HepG2 (cell line): Measurements from ENCODE around the gene ABTB2. TPM values are rescaled to one million over a fixed set of nuclear protein-coding genes. Genes with fewer than 3 reads are reported as not detected.

Experiments used
- CBX2 ChIP-seq, 2 experiments: fragments of 200-600 bp in 1 of 2; sonication (generic); formaldehyde crosslinking in 1 of 2; IDR thresholded peaks; 2 replicates each; pipeline versions ENCODE4 v1.7.0 to v1.8.1; 2018 to 2022; ENCODE audit warnings: low read depth in 2 of 2, low read length in 1 of 2, mild to moderate bottlenecking in 1 of 2, missing genetic modification reagents in 1 of 2
- GABPA ChIP-seq, 2 experiments: IDR thresholded peaks; 2 replicates each; pipeline ENCODE4 v1.6.1; 2011 to 2016; ENCODE audit warnings: low read depth in 2 of 2, low read length in 1 of 2, missing biosample characterization in 1 of 2, missing genetic modification characterization in 1 of 2
- IKZF1 ChIP-seq: fragments of 450-650 bp; IDR thresholded peaks from 2 replicates; pipeline ENCODE4 v1.7.1; 2016
- IKZF4 ChIP-seq: sonication (generic); formaldehyde crosslinking; IDR thresholded peaks from 2 replicates; pipeline ENCODE4 v1.5.1; 2020; ENCODE audit warnings: borderline replicate concordance, mild to moderate bottlenecking, low read depth, missing genetic modification reagents; ENCODE audit errors: not compliant biosample characterization
- ISX ChIP-seq: sonication (generic); formaldehyde crosslinking; conservative IDR thresholded peaks from 2 replicates; pipeline ENCODE4 v1.5.0; 2020; ENCODE audit warnings: missing genetic modification reagents
- KAT2B ChIP-seq: fragments of 150-350 bp; IDR thresholded peaks from 2 replicates; pipeline ENCODE4 v1.6.1; 2014; ENCODE audit warnings: low read depth, low read length, borderline replicate concordance
- LCORL ChIP-seq, 2 experiments: fragments of 450-650 bp in 1 of 2; sonication (generic) in 1 of 2; formaldehyde crosslinking in 1 of 2; IDR thresholded peaks; 2 replicates each; pipeline versions ENCODE4 v1.5.0 to v1.6.1; 2017 to 2020; ENCODE audit warnings: antibody characterized with exemption in 1 of 2, missing genetic modification reagents in 1 of 2
- ZFP36L2 ChIP-seq: sonication (generic); formaldehyde crosslinking; IDR thresholded peaks from 2 replicates; pipeline ENCODE4 v1.4.0; 2020; ENCODE audit warnings: missing genetic modification reagents
- ZMYM2 ChIP-seq: sonication (generic); formaldehyde crosslinking; IDR thresholded peaks from 2 replicates; pipeline ENCODE4 v1.8.0; 2022; ENCODE audit warnings: mild to moderate bottlenecking, missing genetic modification reagents
- ZNF326 ChIP-seq: sonication (generic); formaldehyde crosslinking; IDR thresholded peaks from 2 replicates; pipeline ENCODE4 v1.4.0; 2020; ENCODE audit warnings: missing genetic modification reagents, borderline replicate concordance
- ZNF552 ChIP-seq: sonication (generic); formaldehyde crosslinking; IDR thresholded peaks from 2 replicates; pipeline ENCODE4 v1.9.0; 2022; ENCODE audit warnings: missing genetic modification reagents, mild to moderate bottlenecking, borderline replicate concordance
- ZNF850 ChIP-seq: sonication (generic); formaldehyde crosslinking; conservative IDR thresholded peaks from 2 replicates; pipeline ENCODE4 v1.9.0; 2021; ENCODE audit warnings: mild to moderate bottlenecking, missing genetic modification reagents
- ZSCAN22 ChIP-seq: sonication (generic); formaldehyde crosslinking; IDR thresholded peaks from 2 replicates; pipeline ENCODE4 v1.4.0; 2020; ENCODE audit warnings: mild to moderate bottlenecking, missing genetic modification reagents
- polyA plus RNA-seq, 8 experiments: library from polyadenylated mRNA; depleted of rRNA in 3 of 8; stranded (reverse) in 7 of 8; unstranded in 1 of 8; fragments of >200 nt; fragmentation: Illumina TruSeq in 4 of 8; extraction: Trizol in 4 of 8; gene quantifications; 2 replicates each; pipeline versions ENCODE4 v1.2.1 to v1.2.3, GENCODE V29; 2011 to 2016; ENCODE audit warnings: low read depth in 4 of 8, missing spikeins in 1 of 8, mixed read lengths in 1 of 8; ENCODE audit not compliant: insufficient read depth in 1 of 8
- total RNA-seq, 5 experiments: library from RNA; depleted of rRNA; stranded (reverse); fragments of >200 nt; fragmentation: Illumina TruSeq; extraction: Trizol; gene quantifications; 2 replicates each; pipeline ENCODE4 v1.2.3, GENCODE V29; 2016; ENCODE audit warnings: low read depth in 1 of 5
- TF ChIP-seq, protein P1 (sequence below): sonication (generic); formaldehyde crosslinking; IDR thresholded peaks from 2 replicates; pipeline ENCODE4 v1.8.1; 2023; ENCODE audit warnings: mild to moderate bottlenecking, inconsistent platforms, moderate library complexity, missing genetic modification reagents, borderline replicate concordance
- TF ChIP-seq, protein P2 (sequence below): sonication (generic); formaldehyde crosslinking; IDR thresholded peaks from 2 replicates; pipeline ENCODE4 v1.5.0; 2020; ENCODE audit warnings: missing genetic modification reagents
- TF ChIP-seq, protein P3 (sequence below): sonication (generic); formaldehyde crosslinking; IDR thresholded peaks from 2 replicates; pipeline ENCODE4 v1.9.0; 2021; ENCODE audit warnings: missing genetic modification reagents, mild to moderate bottlenecking, borderline replicate concordance
- TF ChIP-seq, protein P4 (sequence below): sonication (generic); formaldehyde crosslinking; IDR thresholded peaks from 2 replicates; pipeline ENCODE4 v1.8.1; 2023; ENCODE audit warnings: mild to moderate bottlenecking, missing genetic modification reagents
- TF ChIP-seq, protein P5 (sequence below): IDR thresholded peaks from 2 replicates; pipeline ENCODE4 v1.6.1; 2016; ENCODE audit warnings: low read depth

ABTB2 gene
- total and polyA plus RNA-seq, 2 of the 13 experiments (the other 11 are each of a cell fraction or from before 2014, with no cell fraction given), result 5.1 to 15.4 TPM

DNA sequence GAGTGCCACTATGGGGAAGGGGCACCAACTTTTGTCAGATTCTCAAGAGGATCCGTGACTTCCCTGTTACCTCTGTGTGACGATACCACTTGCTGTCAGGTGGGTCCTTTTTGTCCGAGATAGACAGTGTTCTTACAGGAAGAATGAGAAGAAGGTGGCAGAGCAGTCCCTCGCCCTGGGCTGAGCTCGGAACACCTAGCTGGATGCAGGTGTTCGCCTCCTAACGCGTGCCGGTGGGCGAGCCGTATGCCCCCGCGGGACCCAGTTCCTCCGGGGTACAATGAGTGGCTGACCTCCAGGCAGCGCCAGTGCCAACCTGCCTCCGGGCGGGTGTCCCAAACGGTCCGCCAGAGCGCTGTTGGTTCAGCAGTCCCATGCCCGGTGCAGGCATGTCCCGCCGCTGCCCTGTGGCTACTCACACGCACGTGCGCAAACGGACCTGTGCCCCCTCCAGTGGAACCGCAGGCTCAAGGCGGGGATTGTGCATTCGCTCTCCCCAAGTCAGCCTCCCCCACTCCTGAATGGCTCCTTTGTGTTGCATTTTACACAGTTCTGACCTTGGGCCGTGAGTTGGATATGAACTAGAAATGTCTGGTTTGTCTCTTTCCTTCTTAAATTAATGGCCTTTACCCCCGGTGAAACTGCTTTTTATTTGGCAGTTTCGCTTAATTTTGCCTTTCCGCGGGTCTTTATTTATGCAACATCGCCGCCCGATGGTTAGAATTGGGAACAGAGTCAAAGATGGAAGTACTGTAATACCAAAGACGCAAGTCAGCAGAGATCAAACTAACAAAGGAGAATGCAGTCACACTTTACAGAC is 1.1 kb upstream of the ABTB2 start (continued):
- TF ChIP-seq, protein P1, sequence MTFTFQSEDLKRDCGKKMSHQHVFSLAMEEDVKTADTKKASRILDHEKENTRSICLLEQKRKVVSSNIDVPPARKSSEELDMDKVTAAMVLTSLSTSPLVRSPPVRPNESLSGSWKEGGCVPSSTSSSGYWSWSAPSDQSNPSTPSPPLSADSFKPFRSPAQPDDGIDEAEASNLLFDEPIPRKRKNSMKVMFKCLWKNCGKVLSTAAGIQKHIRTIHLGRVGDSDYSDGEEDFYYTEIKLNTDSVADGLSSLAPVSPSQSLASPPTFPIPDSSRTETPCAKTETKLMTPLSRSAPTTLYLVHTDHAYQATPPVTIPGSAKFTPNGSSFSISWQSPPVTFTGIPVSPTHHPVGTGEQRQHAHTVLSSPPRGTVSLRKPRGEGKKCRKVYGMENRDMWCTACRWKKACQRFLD (CRISPR knock-in tag), result 0 out of 2 replicates have a peak, but pooled peaks have one; percentile 41
- TF ChIP-seq IKZF4 (peak; percentile 63), ZNF326 (CRISPR knock-in tag) (no peak), ZFP36L2 (no peak), LCORL (IDR thresholded peaks at IDR 0.05) (0 out of 2 replicates have a peak, but pooled peaks have one; percentile 17), LCORL (CRISPR knock-in tag; IDR thresholded peaks at IDR 0.05) (peak; percentile 84), GABPA (IDR thresholded peaks at IDR 0.05; ENCODE audit: low read depth, low read length) (no peak), GABPA (CRISPR knock-in tag; IDR thresholded peaks at IDR 0.05; ENCODE audit: low read depth) (no peak), CBX2 (IDR thresholded peaks at IDR 0.05; ENCODE audit: low read depth, low read length) (no peak), CBX2 (CRISPR knock-in tag; IDR thresholded peaks at IDR 0.05; ENCODE audit: low read depth) (no peak), KAT2B (no peak), ISX (CRISPR knock-in tag) (no peak), ZSCAN22 (no peak), ZNF850 (CRISPR knock-in tag) (no peak), IKZF1 (no peak), ZMYM2 (CRISPR knock-in tag) (no peak), ZNF552 (0 out of 2 replicates have a peak, but pooled peaks have one; percentile 5)
- TF ChIP-seq, protein P2, sequence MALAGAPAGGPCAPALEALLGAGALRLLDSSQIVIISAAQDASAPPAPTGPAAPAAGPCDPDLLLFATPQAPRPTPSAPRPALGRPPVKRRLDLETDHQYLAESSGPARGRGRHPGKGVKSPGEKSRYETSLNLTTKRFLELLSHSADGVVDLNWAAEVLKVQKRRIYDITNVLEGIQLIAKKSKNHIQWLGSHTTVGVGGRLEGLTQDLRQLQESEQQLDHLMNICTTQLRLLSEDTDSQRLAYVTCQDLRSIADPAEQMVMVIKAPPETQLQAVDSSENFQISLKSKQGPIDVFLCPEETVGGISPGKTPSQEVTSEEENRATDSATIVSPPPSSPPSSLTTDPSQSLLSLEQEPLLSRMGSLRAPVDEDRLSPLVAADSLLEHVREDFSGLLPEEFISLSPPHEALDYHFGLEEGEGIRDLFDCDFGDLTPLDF (CRISPR knock-in tag), result 0 out of 2 replicates have a peak, but pooled peaks have one; percentile 35
- TF ChIP-seq, protein P3, sequence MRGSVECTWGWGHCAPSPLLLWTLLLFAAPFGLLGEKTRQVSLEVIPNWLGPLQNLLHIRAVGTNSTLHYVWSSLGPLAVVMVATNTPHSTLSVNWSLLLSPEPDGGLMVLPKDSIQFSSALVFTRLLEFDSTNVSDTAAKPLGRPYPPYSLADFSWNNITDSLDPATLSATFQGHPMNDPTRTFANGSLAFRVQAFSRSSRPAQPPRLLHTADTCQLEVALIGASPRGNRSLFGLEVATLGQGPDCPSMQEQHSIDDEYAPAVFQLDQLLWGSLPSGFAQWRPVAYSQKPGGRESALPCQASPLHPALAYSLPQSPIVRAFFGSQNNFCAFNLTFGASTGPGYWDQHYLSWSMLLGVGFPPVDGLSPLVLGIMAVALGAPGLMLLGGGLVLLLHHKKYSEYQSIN (CRISPR knock-in tag), result no peak
- TF ChIP-seq, protein P4, sequence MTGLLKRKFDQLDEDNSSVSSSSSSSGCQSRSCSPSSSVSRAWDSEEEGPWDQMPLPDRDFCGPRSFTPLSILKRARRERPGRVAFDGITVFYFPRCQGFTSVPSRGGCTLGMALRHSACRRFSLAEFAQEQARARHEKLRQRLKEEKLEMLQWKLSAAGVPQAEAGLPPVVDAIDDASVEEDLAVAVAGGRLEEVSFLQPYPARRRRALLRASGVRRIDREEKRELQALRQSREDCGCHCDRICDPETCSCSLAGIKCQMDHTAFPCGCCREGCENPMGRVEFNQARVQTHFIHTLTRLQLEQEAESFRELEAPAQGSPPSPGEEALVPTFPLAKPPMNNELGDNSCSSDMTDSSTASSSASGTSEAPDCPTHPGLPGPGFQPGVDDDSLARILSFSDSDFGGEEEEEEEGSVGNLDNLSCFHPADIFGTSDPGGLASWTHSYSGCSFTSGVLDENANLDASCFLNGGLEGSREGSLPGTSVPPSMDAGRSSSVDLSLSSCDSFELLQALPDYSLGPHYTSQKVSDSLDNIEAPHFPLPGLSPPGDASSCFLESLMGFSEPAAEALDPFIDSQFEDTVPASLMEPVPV (CRISPR knock-in tag), result 0 out of 2 replicates have a peak, but pooled peaks have one; percentile 27
- TF ChIP-seq, protein P5, sequence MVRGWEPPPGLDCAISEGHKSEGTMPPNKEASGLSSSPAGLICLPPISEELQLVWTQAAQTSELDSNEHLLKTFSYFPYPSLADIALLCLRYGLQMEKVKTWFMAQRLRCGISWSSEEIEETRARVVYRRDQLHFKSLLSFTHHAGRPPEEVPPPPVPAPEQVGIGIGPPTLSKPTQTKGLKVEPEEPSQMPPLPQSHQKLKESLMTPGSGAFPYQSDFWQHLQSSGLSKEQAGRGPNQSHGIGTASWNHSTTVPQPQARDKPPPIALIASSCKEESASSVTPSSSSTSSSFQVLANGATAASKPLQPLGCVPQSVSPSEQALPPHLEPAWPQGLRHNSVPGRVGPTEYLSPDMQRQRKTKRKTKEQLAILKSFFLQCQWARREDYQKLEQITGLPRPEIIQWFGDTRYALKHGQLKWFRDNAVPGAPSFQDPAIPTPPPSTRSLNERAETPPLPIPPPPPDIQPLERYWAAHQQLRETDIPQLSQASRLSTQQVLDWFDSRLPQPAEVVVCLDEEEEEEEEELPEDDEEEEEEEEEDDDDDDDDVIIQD (CRISPR knock-in tag), result 0 out of 2 replicates have a peak, but pooled peaks have one; percentile 5
